NCI-H2171 (cell line): ENCODE results near the gene ATP6V1B1.

Experiments used
- DNase-seq: peaks from one replicate; lab custom pipeline; 2025; lab: John Stamatoyannopoulos, UW

ATP6V1B1 gene

DNA sequence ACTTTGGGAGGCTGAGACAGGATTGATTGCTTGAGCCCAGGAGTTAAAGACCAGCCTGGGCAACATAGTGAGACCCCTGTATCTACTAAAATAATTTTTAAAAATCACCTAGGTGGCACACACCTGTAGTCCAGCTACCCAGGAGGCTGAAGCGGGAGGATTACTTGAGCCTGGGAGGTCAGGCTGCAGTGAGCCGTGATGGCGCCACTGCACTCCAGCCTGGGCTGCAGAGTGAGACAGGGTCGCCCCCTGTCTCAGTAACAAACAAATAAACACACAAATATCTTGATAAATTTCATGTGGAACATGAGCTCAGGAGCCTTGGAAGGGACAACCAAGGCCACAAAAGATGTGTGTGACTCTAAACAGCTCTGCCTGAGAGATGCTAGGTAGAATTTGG, 31.0 kb downstream of the ATP6V1B1 start:
- DNase-seq = no peak

DNA sequence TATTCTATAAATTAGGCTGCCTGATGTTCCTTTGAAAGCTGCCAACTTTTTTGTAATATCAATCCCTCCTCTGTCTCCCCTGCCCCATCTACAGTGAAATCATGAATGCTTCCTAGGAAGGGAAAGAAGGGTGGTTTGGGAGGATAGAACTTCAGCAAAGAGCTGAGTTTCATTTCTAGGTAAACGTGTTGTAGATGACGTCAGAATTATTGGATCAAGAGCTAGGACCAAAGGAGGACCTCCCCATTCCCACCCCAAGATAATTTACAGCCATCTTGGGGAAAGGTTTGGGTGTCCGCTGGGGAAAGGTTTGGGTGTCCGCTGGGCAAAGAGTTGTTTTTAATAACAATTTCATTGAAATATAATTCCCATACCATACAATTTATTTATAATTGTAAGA, 31.5 kb downstream of the ATP6V1B1 start:
- DNase-seq = no peak

DNA sequence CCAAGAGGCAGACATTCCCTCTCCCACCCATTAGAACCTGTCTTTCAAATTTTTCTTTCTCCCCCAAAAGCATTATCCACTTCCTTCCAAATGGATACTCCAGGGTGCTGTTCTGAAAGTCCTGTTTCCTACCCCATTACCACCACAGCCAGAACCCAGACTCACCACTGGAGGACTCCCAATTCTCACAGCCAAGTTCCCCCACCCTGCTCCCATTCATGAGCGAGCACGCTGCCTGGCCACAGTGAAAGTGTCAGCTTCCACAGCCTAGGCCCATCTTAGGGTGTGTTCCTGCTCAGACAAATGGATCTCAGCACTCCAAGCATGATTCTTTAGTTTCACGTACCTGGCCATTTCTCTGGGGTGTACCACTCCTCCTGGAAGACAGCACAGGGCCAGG, 38.9 kb downstream of the ATP6V1B1 start:
- no peak for DNase-seq

DNA sequence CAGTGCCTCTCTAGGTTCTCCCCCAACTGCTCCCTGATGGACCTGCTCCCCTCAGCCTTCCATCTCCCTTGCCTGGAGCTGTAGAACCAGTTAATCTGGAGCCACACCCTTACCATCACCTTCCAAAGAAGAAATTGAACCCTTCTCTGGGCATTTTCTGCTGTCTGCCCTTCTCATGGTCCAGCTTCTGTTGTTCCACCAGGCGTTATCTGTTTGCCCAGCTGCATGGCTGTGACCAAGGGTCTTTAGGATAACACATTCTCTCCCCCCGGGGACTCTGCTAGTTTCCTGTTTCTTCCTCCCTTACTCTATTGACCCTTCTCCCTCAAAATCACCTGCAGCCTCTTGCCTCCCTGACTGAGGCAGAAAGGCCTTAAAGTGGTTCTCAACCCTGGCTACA, 39.5 kb downstream of the ATP6V1B1 start:
- no peak for DNase-seq

DNA sequence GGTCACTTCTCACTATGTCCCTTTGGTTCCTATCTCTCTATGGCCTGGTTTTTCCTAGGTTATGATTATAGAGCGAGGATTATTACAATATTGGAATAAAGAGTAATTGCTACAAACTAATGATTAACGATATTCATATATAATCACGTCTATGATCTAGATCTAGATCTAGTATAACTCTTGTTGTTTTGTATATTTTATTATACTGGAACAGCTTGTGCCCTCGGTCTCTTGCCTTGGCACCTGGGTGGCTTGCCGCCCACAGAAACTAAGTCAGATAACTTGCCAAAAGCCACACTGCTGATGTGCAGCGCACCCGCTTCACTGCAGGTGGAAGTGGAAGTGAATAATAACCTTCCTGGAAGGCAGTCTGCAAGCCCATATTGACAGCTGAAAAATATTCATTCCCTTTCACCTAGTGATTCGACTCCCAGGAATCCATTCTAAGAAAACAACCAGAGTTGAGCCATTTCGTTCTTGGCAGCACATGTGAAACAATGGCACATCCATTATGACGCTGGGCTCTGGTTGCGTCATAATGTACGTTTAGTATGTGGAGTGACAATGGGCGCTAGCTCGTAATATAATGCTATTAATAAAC, 42.0 kb downstream of the ATP6V1B1 start:
- DNase-seq = peak; percentile 13

DNA sequence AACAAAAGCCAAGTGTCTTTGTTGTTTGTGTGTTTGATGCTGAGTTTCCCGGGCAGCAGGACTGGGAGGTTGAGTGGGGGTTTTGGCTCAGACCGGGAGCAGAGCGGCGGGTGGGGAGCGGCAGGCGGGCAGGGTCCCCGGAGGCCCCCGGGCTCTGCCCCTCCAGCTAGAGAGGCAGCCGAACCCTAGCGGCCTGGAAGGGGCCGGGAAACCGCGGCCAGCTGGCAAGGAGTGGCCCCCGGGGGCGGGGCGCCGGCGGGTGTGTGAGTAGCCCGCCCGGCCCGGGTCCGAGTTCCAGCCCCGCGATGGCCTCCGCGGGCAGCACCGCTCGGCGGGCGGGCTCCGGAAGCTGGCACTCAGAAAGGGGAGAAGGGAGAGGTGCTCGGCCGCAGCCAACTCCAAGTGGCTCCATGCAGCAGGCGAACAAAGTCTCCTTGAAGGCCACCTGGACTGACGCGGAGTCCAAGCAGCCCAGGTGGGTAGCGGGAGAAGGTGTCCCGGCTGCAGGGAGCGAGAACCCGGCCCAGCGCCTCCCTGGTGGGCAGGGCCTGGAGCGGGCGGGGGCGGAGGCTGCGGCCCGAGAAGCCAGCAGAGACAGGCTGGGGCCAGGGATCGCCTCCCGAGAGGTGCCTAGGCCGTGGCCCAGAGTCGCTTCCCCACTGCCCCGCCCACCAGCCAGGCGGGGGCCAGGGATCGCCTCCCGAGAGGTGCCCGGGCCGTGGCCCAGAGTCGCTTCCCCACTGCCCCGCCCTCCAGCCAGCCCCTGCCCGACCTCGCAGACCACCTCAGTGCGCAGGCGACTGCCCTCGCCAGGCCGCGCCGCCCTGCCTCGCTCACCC, 42.9 kb downstream of the ATP6V1B1 start, which contains the start of gene ANKRD53:
Gene ANKRD53 (plus strand): TSS at position 290 of the 839 bp plus-strand sequence. CDS start 16 bp downstream, at position 306.
- DNase-seq = no peak

DNA sequence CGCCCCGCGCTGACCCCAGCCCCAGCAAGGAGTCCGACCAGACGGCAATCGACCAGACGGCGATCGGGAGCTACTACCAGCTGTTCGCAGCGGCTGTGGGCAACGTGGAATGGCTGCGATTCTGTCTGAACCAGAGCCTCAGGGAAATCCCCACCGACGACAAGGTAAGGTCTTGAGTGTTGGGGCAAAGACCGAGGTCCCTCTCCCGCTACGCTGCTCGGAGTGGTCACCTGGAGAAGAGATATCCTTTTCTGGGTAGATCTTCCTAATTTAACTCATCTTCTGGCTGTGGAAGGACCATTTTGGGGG, 43.4 kb downstream of the ATP6V1B1 start:
- no peak for DNase-seq

DNA sequence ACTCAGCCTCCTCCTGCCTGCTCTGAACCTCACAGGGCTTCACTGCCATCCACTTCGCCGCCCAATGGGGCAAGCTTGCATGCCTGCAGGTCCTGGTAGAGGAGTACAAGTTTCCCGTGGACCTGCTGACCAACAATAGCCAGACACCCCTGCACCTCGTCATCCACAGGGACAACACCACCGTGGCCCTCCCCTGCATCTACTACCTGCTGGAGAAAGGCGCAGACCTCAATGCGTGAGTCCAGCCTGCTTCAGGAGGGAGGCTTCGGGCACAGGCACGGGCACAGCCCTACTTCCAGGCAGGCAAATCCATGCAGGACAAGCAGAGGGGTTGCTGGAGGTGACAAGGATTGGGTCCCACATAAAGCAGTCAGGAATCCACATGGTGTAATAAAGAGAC, 43.9 kb downstream of the ATP6V1B1 start:
- no peak for DNase-seq

DNA sequence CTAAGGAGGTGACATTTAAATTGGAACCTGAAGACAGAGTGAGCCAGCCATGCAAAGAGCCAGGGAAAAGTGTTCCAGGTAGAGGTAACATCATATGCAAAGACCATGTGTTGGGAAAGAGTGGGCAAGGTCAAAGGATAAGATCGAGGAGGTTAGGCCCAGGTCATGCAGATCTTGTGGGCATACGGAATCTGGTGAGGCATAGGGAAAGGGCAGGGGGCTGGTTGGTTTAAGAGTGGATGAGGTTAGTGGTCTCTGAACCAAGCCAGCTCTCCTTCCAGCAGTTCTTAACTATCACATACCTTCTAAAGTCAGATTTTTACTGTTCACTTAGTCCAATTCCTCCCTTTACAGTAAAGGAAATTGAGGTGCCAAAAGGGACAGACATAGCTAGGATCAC, 45.7 kb downstream of the ATP6V1B1 start:
- no peak for DNase-seq

DNA sequence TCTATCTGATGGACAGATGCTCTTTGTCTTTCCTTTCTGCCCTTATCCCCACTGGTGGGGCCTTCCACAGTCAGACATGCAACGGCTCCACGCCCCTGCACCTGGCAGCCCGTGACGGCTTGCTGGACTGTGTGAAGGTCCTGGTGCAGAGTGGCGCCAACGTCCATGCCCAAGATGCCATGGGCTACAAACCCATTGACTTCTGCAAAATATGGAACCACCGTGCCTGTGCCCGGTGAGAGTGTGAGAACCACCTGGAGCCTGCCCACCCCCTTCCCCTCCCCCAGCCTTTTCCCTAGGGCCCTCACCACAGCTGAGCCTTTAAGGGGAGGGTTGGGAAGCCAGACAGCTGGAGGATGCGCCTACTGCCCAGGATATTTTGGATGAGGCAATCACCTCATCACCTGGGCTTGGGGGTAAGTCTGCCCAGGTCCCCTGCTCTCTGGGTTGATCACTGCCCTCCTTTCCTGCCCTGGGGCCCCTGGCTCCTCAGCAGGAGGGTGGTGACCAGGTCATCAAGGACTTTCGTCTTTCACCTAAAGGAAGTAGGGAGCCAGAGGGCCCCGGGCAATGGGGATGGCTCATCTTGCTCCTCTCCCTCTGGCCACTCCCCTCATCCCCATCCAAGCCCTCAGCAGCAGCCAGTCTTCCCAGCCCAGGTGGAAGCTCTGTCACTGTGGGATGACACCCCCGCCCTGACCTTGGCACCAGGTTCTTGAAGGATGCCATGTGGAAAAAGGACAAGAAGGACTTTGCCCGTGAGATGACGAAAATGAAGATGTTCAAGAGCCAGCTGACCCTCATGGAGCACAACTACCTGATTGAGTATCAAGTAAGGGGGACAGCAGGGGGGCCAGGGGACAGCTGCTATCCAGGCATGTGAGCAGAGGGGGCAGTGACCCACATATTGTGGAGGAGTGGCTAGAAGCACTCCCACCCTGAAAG, 46.4 kb downstream of the ATP6V1B1 start:
- no peak for DNase-seq

DNA sequence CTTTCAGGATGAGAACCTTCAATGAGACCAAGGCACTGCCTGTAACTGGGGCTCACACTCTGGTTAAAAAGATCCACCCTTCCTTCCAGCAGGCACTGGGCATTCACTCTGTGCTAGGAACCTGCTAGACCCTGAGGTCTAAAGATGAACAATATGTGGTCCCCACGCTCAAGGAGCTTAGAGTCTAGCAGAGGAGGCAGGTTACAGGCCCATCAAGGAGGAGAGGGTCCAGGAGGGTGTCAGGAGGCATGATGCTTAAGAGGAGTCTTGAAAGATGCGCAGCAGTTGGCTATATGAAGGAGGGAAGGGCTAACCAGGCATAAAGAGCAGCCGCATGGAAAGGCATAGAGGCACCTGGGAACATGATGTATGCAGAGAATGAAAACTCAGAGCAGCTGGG, 47.3 kb downstream of the ATP6V1B1 start:
- DNase-seq = no peak

DNA sequence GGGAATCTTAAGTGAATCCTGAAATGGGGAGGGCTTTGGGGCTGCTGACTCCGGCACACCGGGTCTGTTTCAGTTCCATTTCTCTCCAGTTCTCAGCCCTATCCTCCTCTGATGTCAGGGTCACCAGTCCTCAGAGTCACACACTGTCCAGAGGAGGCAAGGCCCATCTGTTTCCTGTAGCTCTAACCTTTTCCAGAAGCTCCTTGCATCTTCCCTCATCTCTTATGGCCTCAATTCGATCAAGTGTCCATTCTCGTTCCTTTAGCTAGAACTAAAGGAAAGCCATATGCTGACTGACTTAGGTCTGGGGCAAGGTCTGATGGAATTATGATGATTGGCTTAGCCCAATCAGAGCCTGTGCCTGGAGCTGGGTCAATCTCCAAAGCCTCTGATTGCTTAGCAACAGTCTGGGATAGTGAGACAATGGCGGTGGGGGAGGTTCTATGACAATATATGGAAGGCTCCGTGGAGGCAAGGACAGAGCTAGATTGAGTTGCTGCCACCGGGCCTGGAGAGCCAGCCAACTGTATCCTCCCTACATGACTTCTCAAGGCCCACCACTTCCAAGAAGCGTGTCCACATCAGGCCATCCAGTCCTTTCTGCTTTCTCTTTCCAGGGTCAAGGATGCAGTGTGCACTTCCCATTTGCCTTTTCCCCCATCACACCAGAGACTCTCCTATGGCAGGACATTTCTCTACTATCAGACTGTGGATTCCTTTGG, 48.0 kb downstream of the ATP6V1B1 start:
- DNase-seq = no peak

DNA sequence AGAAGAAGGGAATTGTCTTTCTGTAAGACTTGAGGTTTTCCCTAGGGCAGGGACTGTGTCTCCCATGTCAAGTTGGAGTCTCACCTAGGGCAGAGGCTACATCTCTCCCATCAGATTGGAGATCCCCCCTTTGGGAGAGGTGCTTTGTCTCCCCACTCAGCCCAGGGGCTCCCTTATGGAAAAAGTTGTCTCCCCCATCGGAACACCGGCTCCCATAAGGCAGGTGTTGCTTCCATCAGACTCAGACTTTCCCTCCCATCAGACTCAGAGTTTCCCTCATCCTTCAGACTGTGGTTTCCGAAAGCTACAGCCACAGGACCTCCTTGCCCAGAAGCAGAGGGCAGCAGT, 48.5 kb downstream of the ATP6V1B1 start:
- DNase-seq = no peak

DNA sequence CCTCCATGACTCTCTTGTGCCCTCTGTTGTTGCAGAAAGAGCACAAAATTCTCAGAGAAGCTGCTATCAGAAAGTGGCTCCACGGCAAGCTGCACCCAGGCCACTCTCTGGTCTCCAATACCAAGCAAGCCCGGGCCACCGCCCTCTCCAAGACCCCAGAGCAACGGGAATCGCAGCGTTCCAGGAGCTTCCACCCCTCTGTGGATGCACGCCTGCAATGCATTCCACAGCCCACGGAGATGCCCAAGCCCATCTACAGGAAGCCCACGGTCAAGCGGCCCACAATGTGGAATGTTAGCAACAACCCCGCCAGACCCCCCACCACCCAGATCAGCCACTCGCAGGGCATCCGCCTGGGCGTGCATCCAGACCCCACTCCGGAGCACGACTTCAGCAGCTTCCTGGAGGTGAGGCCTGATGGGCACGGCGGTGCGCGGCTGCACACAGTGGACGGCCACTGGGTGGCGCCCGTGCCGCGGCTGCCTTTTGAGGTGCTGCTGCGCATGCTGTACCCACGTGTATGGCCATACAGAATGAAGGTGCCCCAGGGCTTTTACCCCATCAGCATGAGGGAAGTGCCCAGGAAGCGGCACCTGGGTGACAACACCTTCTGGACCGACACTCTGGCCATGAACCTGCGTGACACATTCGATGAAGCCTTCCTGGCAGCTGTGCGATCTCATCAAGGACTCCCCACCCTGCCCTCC, 49.0 kb downstream of the ATP6V1B1 start:
- no peak for DNase-seq

DNA sequence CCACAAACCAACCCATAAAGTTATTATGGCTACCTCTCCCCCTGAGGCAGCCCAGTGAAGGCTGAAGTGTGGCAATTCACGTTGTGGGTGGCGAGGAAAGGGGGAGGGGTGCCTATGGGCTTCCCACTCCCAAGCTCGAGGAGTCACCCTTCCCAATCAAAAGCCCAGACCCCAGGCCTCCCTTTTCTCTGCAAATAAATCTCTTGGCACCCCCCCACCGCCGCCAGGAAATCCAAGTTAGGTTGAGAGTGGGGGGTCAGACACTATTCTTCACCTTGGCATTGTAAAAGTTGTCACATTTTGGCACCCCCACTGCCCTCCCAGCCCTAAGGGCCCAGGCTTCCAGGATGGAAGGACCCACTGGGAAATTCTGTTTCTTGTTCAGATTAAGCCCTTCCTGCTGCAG, 49.6 kb downstream of the ATP6V1B1 start:
- DNase-seq = no peak

DNA sequence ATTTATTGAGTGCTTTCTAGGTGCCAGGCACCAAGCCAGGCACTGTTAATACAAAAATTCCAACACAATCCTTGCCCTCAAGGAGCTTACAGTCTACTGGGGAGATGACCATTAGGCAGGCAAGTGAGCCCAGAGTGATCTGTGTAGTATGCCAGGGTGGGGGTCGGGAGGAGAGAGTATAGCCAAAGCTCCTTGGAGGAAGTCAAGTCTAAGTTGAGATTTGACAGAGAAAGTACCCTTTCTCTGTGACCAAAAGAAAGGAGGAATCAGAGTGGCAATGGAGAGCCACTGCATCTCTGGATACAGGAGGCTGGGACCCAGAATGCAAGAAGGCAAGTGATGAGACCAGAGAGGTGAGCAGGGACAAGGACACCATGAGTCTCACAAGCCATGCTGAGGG, 50.3 kb downstream of the ATP6V1B1 start:
- DNase-seq = no peak

DNA sequence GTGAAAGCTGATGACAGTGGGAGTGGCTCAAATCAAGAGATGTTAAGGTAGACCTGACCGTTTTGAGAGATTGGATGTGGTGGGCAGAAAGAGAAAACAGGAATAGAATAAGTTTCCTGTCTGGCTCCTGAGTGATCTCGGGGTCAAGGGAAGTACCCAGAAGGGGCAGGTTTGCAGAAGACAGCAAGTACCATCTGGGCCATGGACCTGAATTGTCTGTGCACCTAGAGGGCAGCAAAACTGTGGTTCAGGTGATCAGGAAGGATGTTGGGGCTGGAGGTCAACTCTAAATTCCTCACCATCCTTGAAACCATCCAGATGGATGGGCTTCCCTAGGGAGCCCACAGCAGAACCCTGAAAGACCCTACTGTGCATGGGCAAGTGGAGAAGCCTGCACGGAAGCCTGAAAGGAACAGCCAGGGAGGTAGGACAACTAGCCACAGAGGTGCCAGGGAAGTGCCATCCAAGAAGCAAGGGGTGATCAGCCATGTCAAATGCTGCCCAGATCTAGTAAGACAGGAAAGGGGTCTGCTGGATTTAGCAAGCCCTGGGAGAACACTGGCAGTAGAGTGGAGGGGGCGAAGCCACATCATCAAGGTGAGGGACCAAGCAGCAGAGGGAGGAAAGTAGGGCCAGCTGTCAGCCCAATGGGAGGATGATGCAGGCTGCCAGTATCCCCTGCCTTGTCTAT, 50.9 kb downstream of the ATP6V1B1 start:
- no peak for DNase-seq

DNA sequence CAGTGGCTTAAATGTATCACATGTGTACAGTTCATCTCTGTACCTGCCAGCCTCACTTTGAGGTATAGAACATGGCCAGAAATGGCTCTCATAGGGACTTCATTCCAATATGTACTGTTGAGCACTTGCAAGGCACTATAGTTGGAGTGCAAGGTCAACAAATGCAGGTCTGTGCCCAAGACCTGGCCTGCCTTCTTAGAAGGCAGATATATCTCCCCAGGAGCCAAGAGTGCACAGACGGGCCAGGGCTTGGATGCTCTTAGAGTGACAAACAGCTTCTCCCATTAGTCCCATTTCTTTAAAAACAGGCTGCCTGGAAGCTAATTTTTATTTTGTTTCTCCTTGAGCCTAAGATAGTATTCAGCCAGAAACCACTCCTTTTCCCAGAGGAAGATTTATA, 51.7 kb downstream of the ATP6V1B1 start:
- no peak for DNase-seq

DNA sequence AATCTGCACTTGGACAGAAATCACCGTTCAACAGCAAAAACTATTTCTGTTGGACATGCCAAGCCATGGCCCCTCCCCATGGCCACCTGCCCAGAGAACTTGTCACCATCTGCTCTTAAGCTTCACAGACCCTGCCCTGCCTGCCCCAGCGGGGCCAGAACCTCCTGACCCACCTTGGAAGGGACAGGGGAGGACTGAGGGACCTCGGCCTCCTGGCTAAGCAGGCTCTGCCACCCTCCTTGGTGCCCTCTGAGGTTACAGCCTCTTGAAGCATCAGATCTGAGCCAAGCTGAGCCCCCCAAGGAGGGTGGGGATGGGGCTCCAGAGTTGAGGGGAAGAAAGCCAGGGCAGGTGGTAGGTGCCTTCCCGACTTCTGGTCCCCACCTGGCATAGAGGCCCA, 52.5 kb downstream of the ATP6V1B1 start:
- DNase-seq = no peak

DNA sequence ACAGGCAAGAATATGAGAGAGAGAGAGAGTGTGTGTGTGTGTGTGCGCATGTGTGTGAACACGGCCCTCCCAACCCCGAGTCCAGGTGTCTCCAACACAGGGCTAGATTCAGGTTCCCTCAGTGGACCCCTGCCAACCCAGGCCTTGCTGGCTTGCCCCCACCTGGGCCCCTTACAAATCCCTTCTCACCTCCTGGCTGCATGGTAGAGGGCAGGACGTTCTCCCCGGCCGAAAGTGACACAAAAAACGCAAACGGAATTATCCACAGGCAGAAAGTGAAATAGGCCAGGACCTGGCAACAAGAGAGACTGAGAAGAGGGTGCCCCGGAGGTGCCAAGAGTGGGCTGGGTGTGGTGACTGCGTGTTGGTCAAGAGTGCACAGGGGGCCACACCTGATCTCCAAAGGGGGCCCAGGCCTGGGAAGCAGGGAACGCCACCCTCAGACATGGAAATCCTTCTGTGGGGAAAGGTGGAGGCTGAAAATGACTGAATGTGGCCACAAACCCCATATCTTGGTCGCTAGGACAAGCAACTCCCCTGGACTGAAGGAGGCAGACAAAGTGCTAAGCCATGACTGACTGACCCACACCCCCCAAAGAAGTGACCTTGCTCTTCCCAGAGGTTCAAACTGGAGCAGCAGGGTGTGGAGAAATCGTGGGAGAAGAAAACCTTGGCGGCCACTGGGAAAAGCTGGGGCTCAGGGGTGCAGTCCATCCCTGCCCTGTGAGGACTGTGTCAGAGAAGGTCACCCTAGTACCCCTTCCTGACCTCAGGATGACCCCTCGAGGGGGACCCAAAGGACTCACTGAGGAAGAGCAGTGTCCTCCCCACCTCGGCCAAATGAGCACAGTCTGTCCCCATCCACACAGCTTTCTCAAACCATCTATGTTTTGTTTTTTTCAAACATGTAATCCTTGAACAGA, 53.3 kb downstream of the ATP6V1B1 start:
- DNase-seq = no peak
